ENCODE results near the gene RAB8A. TPM values are rescaled to one million over a fixed set of nuclear protein-coding genes. Genes with fewer than 3 reads are reported as not detected.
A peak's percentile ranks its signal among the peaks of the same experiment; 100 is the strongest.

The RAB8A gene
- total and polyA plus RNA-seq, 9 of the 15 experiments (the other 6 are each of a cell fraction or from before 2014, with no cell fraction given): 11.2 to 102 (median 53.2) TPM

- TF ChIP-seq ZBTB11 (CRISPR knock-in tag; IDR thresholded peaks at IDR 0.05) (peak in 1 of 3 experiments; percentile 65; a peak in 2 of 6 replicates), MBD2 (IDR thresholded peaks at IDR 0.05; ENCODE audit: borderline replicate concordance, low read depth) (peak; percentile 18; the same call in 1 of the 2 replicates), BRF1 (IDR thresholded peaks at IDR 0.05; ENCODE audit: borderline replicate concordance, extremely low read depth, insufficient read length) (no peak), ZBTB9 (CRISPR knock-in tag; IDR thresholded peaks at IDR 0.05) (no peak), POLR2A (conservative IDR thresholded peaks at IDR 0.05) (peak; percentile 67), VEZF1 (CRISPR knock-in tag; IDR thresholded peaks at IDR 0.05) (peak; percentile 99), BACH1 (tag; IDR thresholded peaks at IDR 0.05) (peak; percentile 76; the same call in 1 of the 2 replicates), NFXL1 (CRISPR knock-in tag; IDR thresholded peaks at IDR 0.05) (no peak), PHF8 (IDR thresholded peaks at IDR 0.05; ENCODE audit: borderline replicate concordance, low read length) (peak; percentile 78; the same call in 1 of the 2 replicates), ZNF512 (tag; IDR thresholded peaks at IDR 0.05) (no peak), RNF219 (CRISPR knock-in tag; IDR thresholded peaks at IDR 0.05) (no peak), ZNF589 (CRISPR knock-in tag; IDR thresholded peaks at IDR 0.05; ENCODE audit: low read depth) (peak; percentile 78), NFIC (IDR thresholded peaks at IDR 0.05) (peak; percentile 52), HNRNPK (IDR thresholded peaks at IDR 0.05; ENCODE audit: low read depth, low read length, poor library complexity, severe bottlenecking) (no peak), SMAD3 (CRISPR knock-in tag; conservative IDR thresholded peaks at IDR 0.05) (peak; percentile 60; the same call in 1 of the 2 replicates)
These were observed 35.3 kb upstream of the RAB8A start, which contains the start of gene TPM4 (continued) for GRCh38 chr19:16076154-16076957.
